Measurements from ENCODE around the gene CSNK2A2. TPM values are rescaled to one million over a fixed set of nuclear protein-coding genes. Genes with fewer than 3 reads are reported as not detected.

Gene CSNK2A2
- total RNA-seq, 2 donors from 2014 or later, result 47.5 to 53.8 TPM

GRCh38 chr16:58121132-58121531 is 76.8 kb downstream of the CSNK2A2 start:
- DNase-seq (peak; percentile 66 to 72), ATAC-seq (peak; percentile 78)
- intact Hi-C loops (cut with DNase I, micrococcal nuclease), result loop anchor here in 1 of 2 donors (10.0 kb wide), 1 partner anchor 96 kb away; the partner anchor contains the start of gene MMP15

GRCh38 chr16:58120234-58120633 is 77.7 kb downstream of the CSNK2A2 start:
- ATAC-seq (no peak), DNase-seq (no peak)
- intact Hi-C loops (cut with DNase I, micrococcal nuclease), result loop anchor here in 1 of 2 donors (10.0 kb wide), 1 partner anchor 95 kb away; the partner anchor contains the start of gene MMP15

GRCh38 chr16:58119509-58119845 is 78.4 kb downstream of the CSNK2A2 start:
- DNase-seq, result no peak
- intact Hi-C loops (cut with DNase I, micrococcal nuclease), result no loop called here
- no peak for ATAC-seq

DNA sequence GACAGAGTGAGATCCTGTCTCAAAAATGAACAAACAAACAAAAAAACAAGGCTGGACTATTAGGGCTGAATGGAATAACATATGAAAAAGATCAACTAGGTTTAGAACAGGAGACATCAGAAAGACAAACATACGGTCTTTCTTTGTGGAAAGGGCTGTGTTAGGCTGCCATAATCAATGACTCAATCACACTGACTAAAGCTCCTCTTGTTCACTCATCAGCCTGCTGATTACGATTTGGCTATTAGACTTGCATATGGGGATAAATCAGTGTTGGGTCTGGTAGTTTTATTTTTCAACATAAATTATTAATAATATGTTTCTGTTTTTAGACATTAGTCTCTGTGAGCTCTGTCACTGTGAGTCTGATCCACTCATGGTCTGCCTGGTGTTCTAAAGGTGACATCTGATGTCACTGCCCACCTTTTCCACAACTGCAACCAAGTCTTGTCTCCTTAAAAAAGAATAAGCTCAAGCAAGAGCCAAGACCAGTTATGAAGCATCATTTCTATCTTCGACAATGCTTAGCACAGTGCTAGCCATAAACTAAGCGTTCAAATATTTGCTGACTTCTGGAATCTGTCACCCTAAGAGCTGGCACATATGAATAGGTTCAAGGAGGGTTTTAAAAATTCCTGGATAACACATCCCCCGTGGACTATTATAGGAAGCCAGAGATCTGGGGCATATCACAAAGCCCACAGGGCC is 79.0 kb downstream of the CSNK2A2 start:
- intact Hi-C loops (cut with DNase I, micrococcal nuclease), result no loop called here
- ATAC-seq (no peak), DNase-seq (no peak)

- DNase-seq, result peak in 1 of 2 donors; percentile 4
- intact Hi-C loops (cut with DNase I, micrococcal nuclease), result no loop called here
- ATAC-seq, result no peak
Measured at GRCh38 chr16:58116529-58116928, 81.4 kb downstream of the CSNK2A2 start.

DNA sequence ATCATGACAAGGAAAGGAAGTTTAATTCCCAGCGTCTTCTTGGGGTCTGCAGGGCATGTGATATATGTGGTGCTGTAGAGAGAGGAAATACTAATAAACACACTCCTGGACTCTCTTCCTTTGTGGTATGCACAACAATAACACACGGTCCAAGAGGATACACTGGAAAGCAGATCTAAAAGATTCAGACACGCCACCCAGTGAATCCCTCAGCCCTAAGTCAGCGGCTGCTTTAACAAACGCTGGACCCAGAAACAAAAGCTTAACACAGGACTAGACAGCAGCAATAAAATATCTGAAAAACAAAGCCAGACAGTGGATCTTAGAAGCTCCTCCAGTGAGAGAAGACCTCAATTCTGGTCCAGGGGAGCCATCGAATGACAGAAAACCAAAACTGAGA is 81.8 kb downstream of the CSNK2A2 start:
- ATAC-seq (no peak), DNase-seq (no peak)
- intact Hi-C loops (cut with DNase I, micrococcal nuclease), result no loop called here

DNA sequence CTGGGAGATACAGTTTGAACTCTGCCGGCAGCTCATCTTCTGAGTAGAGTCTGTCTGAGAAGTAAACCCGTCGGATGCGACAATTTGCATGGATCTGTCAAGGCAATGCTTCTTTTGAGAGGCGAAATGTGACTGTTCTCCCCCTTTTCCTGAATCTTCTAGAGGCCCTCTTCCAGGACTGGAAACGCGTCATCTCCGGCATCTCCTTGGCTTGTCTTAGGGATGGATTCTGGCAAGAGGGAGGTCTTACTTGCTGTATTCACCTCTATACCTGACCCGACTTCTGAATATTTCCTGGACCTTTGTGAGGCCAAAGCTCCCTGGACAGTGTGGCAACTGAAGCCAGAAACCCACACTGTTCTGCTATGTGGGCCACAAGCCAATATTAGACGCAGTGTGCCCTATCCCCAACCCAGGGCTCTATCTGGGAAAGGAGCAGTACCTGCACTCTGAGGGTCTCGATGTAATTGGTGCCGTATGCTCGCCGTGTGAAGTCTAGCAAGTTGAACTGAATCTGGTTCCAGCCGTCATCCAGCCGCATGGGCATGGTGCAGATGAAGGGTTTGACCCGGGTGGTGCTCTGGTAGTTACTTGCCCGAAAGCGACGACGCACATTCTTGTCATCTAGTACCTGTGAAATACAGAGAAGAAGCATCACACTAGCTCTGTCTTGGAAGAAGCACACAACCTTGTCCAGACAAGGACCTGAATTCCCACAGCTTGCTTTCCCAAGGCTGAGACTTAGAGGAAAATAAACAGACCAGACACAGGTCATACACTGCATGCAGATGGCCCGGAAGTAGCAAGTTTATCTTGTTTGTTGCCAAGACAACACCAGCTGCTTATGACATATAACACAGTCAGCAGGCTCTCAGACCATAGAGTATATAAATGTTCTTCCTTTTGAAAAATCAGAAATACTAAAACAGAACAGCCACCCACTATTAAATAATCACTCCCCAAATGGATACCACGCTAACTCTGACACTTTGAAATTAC is 82.8 kb downstream of the CSNK2A2 start:
- ATAC-seq (peak; percentile 55), DNase-seq (peak in 1 of 2 donors; percentile 12)
- intact Hi-C loops (cut with DNase I, micrococcal nuclease), result no loop called here

- ATAC-seq (no peak), DNase-seq (no peak)
- intact Hi-C loops (cut with DNase I, micrococcal nuclease), result no loop called here
Measured at GRCh38 chr16:58111302-58111627, 86.6 kb downstream of the CSNK2A2 start.

DNA sequence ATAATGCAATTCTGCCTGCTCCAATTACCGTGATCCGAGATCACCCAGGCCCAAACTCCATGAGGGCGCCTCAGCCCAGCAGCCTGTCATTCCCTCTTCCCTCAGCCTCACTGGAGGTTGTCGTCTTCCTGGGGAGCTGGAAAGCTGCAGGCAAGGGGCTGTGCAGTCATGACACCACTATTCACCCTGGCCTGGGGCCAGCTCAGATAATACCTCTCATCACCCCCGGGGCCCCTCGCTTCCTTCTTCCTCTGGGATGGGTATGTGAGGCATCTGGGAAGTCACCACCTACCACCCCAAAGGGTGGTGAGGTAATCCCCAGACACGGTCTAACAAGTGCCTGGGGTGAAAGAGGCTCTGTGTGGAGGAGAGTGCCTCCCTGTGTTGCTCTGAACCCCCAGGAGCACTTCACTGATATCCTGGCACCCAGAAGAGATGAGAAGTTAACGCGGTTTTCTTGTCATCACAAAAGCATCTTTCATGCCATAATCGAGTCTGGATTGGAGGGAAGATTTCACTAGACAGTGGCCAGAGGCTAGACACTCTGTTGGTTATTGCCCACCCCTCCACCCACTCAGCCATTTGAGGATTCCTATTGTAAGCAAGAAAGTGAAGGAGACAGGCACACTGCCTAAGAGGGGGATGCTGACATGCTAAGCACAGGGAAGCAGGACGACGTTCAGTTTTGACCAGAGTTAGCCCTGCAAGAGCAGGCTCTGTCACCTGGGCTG is 87.2 kb downstream of the CSNK2A2 start:
- intact Hi-C loops (cut with DNase I, micrococcal nuclease), result no loop called here
- DNase-seq (no peak), ATAC-seq (no peak)

DNA sequence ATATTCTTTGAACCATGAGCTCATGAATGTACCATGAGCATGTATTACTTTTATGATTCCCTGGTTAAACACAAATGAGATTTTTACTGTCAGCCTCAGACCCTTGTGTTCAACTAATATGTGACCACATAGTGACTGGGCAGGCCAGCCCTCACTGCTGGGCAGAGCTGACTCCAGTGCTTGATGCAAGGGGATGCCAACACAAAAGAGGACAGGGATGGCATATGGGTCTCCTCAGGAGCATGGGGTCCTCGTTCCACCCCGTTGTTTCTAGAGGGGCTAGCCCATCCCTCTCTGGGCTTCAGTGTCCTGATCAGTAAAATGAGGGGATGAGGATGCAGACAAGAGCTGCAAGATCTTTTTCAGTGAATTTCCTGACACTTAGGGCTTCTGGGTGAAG is 88.0 kb downstream of the CSNK2A2 start:
- DNase-seq (no peak), ATAC-seq (no peak)
- intact Hi-C loops (cut with DNase I, micrococcal nuclease), result no loop called here

DNA sequence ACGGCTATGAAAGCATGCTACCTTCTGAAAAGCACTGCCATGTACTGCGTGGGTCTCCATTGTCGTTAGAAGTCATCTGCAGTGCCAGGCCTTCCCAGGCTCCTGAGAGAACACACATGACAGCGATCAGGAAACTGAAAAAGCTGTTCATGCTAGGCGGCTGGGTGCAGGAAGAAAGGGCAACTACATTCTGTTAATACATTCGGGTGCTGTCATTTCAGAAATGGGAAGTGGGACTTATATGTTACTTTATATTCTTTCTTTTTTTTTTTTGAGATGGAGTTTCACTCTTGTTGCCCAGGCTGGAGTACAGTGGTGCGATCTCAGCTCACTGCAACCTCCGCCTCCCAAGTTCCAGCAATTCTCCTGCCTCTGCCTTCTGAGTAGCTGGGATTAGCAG is 88.6 kb downstream of the CSNK2A2 start:
- no peak for ATAC-seq

More for the DNA sequence above, 88.6 kb downstream of the CSNK2A2 start:
- DNase-seq, result no peak
- intact Hi-C loops (cut with DNase I, micrococcal nuclease), result no loop called here

Other genes starting within 250 kb of the CSNK2A2 start
- gene CNGB1, start 227.0 kb downstream of the CSNK2A2 start, total RNA-seq, result under 1 TPM; 0.17 to 0.49 TPM
- gene ZNF319, start 197.4 kb downstream of the CSNK2A2 start, total RNA-seq, result 1 to 10 TPM; 5.0 to 7.9 TPM
- gene USB1, start 196.7 kb downstream of the CSNK2A2 start, total RNA-seq, result 10 to 100 TPM; 42.6 to 43.8 TPM
- gene MMP15, start 172.4 kb downstream of the CSNK2A2 start, total RNA-seq, result 100 to 1,000 TPM; 113 to 127 TPM
- gene CFAP20, start 68.7 kb downstream of the CSNK2A2 start, total RNA-seq, result 10 to 100 TPM; 18.1 to 20.9 TPM
- not detected for gene PRSS54, start 96.9 kb upstream of the CSNK2A2 start, total RNA-seq
- 1 to 10 TPM; 2.8 to 3.3 TPM for gene GINS3, start 194.4 kb upstream of the CSNK2A2 start, total RNA-seq

Data from left colon (tissue), 2 donors.